Smooth muscle cell (in vitro differentiated cells): ENCODE results near the gene NUDT22. TPM values are rescaled to one million over a fixed set of nuclear protein-coding genes. Genes with fewer than 3 reads are reported as not detected.

ENCODE experiments used
- DNase-seq: peaks from one replicate; lab custom pipeline; 2025; ENCODE audit not compliant: unreplicated experiment; lab: John Stamatoyannopoulos, UW
- H2AFZ ChIP-seq: fragments of 200-600 bp; sonication (generic); 2 replicates; pipeline ENCODE4 v1.6.0; 2016; ENCODE audit warnings: antibody characterized with exemption, low read depth, mild to moderate bottlenecking
- H3F3A ChIP-seq: fragments of 200-600 bp; sonication (generic); 2 replicates; pipeline ENCODE4 v1.6.0; 2017; ENCODE audit warnings: antibody characterized with exemption, low read depth
- H3K27ac ChIP-seq: fragments of 200-600 bp; sonication (generic); 2 replicates; pipeline ENCODE4 v1.5.1; 2016; ENCODE audit warnings: low read depth, mild to moderate bottlenecking
- H3K27me3 ChIP-seq: fragments of 200-600 bp; sonication (generic); 2 replicates; pipeline ENCODE4 v1.6.1; 2016; ENCODE audit warnings: low read depth, mild to moderate bottlenecking
- H3K36me3 ChIP-seq: fragments of 200-600 bp; sonication (generic); 2 replicates; pipeline ENCODE4 v1.5.1; 2016; ENCODE audit warnings: low read depth
- H3K4me1 ChIP-seq: fragments of 200-600 bp; sonication (generic); 2 replicates; pipeline ENCODE4 v1.5.1; 2016; ENCODE audit warnings: low read depth
- H3K4me2 ChIP-seq: fragments of 200-600 bp; sonication (generic); 2 replicates; pipeline ENCODE4 v1.6.0; 2016; ENCODE audit warnings: mild to moderate bottlenecking
- H3K4me3 ChIP-seq: fragments of 200-600 bp; sonication (generic); 2 replicates; pipeline ENCODE4 v1.5.1; 2016; ENCODE audit warnings: mild to moderate bottlenecking
- H3K79me2 ChIP-seq: fragments of 200-600 bp; sonication (generic); 2 replicates; pipeline ENCODE4 v1.6.0; 2016; ENCODE audit warnings: low read depth, mild to moderate bottlenecking
- H3K9ac ChIP-seq: fragments of 200-600 bp; sonication (generic); 2 replicates; pipeline ENCODE4 v1.6.0; 2016; ENCODE audit warnings: low read depth
- H3K9me3 ChIP-seq: fragments of 200-600 bp; sonication (generic); replicated peaks from 2 replicates; pipeline ENCODE4 v1.5.1; 2016; ENCODE audit warnings: low read depth
- H4K20me1 ChIP-seq: fragments of 200-600 bp; sonication (generic); 2 replicates; pipeline ENCODE4 v1.6.0; 2016; ENCODE audit warnings: low read depth
- WGBS: methylation state at CpG from one replicate; pipeline ENCODE4 v1.1.7; 2016; ENCODE audit warnings: low lambda C conversion rate; 5-methylcytosine and 5-hydroxymethylcytosine counted together
- polyA plus RNA-seq: library from polyadenylated mRNA; unstranded; fragments of >200 nt; fragmentation: Nextera tagmentation; extraction: Ambion mirVana; gene quantifications from 2 replicates; pipeline ENCODE4 v1.2.1, GENCODE V29; 2016
- total RNA-seq: library from RNA; depleted of rRNA; stranded (reverse); fragments of >200 nt; gene quantifications from 2 replicates; pipeline ENCODE4 v1.2.3, GENCODE V29; 2014
- TF ChIP-seq, protein P1 (sequence below): fragments of 200-600 bp; sonication (generic); IDR thresholded peaks from 2 replicates; pipeline ENCODE4 v1.5.1; 2017; ENCODE audit warnings: borderline replicate concordance, mild to moderate bottlenecking, antibody characterized with exemption; ENCODE audit not compliant: insufficient read depth, poor library complexity, severe bottlenecking

The NUDT22 gene
- total and polyA plus RNA-seq, 2 experiments from 2014 or later: 51.5 to 82.1 TPM

- Histone ChIP-seq H4K20me1 (peaks cover 33% of the 10 kb centered on the region), H3K9ac (no peak overlapping the region), H3K4me3 (no peak overlapping the region), H3K9me3 (no peaks in the 10 kb centered on the region), H2AFZ (no peak overlapping the region), H3K4me1 (peaks cover 23% of the 10 kb centered on the region), H3K4me2 (no peak overlapping the region), H3K36me3 (no peaks in the 10 kb centered on the region), H3K27me3 (no peaks in the 10 kb centered on the region), H3F3A (peaks cover 4% of the 10 kb centered on the region), H3K27ac (no peak overlapping the region), H3K79me2 (peaks cover 23% of the 10 kb centered on the region)
- DNase-seq: no peak
- WGBS: 87% methylated on average over 8 of the region's 8 CpGs
- TF ChIP-seq, protein P1, sequence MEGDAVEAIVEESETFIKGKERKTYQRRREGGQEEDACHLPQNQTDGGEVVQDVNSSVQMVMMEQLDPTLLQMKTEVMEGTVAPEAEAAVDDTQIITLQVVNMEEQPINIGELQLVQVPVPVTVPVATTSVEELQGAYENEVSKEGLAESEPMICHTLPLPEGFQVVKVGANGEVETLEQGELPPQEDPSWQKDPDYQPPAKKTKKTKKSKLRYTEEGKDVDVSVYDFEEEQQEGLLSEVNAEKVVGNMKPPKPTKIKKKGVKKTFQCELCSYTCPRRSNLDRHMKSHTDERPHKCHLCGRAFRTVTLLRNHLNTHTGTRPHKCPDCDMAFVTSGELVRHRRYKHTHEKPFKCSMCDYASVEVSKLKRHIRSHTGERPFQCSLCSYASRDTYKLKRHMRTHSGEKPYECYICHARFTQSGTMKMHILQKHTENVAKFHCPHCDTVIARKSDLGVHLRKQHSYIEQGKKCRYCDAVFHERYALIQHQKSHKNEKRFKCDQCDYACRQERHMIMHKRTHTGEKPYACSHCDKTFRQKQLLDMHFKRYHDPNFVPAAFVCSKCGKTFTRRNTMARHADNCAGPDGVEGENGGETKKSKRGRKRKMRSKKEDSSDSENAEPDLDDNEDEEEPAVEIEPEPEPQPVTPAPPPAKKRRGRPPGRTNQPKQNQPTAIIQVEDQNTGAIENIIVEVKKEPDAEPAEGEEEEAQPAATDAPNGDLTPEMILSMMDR: no peak
These were observed 23.7 kb downstream of the NUDT22 start for GRCh38 chr11:64249563-64250414.

DNA sequence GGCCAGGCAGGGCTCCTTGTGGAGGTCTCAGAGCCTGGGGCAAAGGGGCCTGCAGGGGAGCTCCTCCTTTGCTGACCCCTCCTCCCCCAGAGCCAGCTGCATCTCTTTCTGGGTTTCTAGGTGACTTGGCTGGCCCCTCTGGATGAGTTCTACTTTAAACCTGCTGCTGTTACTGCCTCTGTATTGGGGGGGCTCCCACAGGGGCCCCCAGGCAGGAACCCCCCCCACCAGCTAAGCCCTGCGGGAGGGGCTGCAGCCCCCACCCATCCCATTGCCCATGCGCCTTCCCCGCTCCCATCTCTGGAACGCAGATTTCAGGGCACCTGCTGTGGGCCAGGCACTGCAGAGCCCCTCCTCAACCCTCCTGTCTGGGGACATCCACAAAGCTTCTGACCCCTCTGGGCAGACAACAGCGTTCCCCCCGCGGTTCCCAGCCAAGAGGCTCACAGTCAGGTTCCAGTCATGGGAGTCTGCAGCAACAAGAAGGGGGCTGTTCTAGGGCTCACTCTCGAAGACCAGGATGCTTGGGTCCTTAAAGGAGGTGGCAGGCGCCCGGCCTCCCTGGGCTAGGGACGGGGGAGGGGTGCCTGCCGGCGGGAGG is 24.4 kb downstream of the NUDT22 start:
- DNase-seq: no peak
- no peaks in the 10 kb centered on the region for H3K36me3 ChIP-seq
- peak overlapping the region; percentile 86 for H2AFZ ChIP-seq
- peaks cover 19% of the 10 kb centered on the region for H3K4me1 ChIP-seq
- WGBS: 5% methylated on average over 9 of the region's 13 CpGs
- H3K27me3 ChIP-seq: no peaks in the 10 kb centered on the region
- no peaks in the 10 kb centered on the region for H3K9me3 ChIP-seq
- no peak overlapping the region for H3K9ac ChIP-seq
- peaks cover 26% of the 10 kb centered on the region for H4K20me1 ChIP-seq
- TF ChIP-seq, protein P1: no peak
- H3K4me3 ChIP-seq: peak overlapping the region; percentile 92
- no peak overlapping the region for H3K27ac ChIP-seq
- H3K79me2 ChIP-seq: peaks cover 17% of the 10 kb centered on the region
- peak overlapping the region; percentile 96 for H3K4me2 ChIP-seq
- H3F3A ChIP-seq: peaks cover 4% of the 10 kb centered on the region

GRCh38 chr11:64251016-64251752 is 25.1 kb downstream of the NUDT22 start, which contains the start of gene PLCB3:
Gene PLCB3 (plus strand): TSS chr11:64251530. CDS start chr11:64251650, 120 bp downstream.
- Histone ChIP-seq H3K4me3 (peak within 1 kb of the TSS; percentile 92), H2AFZ (peak within 1 kb of the TSS; percentile 86), H3K36me3 (no peaks in the 10 kb centered on the region), H3K27ac (no peak within 1 kb of the TSS), H3F3A (no peaks in the 10 kb centered on the region), H3K9me3 (no peaks in the 10 kb centered on the region), H3K27me3 (no peaks in the 10 kb centered on the region), H4K20me1 (peaks cover 25% of the 10 kb centered on the region), H3K9ac (peak within 1 kb of the TSS; percentile 75), H3K4me1 (peaks cover 19% of the 10 kb centered on the region), H3K79me2 (peaks cover 10% of the 10 kb centered on the region), H3K4me2 (peak within 1 kb of the TSS; percentile 100)
- DNase-seq: peak; percentile 37
- 1% methylated on average over 17 of the region's 75 CpGs for WGBS
- TF ChIP-seq, protein P1: peak; percentile 71
